ENCODE data around the gene NCK2. TPM values are rescaled to one million over a fixed set of nuclear protein-coding genes. Genes with fewer than 3 reads are reported as not detected.
A peak's percentile ranks its signal among the peaks of the same experiment; 100 is the strongest.

NCK2 gene
- total and polyA plus RNA-seq, 2 of the 13 experiments (the other 11 are each of a cell fraction or from before 2014, with no cell fraction given), result 14.8 to 23.5 TPM

DNA sequence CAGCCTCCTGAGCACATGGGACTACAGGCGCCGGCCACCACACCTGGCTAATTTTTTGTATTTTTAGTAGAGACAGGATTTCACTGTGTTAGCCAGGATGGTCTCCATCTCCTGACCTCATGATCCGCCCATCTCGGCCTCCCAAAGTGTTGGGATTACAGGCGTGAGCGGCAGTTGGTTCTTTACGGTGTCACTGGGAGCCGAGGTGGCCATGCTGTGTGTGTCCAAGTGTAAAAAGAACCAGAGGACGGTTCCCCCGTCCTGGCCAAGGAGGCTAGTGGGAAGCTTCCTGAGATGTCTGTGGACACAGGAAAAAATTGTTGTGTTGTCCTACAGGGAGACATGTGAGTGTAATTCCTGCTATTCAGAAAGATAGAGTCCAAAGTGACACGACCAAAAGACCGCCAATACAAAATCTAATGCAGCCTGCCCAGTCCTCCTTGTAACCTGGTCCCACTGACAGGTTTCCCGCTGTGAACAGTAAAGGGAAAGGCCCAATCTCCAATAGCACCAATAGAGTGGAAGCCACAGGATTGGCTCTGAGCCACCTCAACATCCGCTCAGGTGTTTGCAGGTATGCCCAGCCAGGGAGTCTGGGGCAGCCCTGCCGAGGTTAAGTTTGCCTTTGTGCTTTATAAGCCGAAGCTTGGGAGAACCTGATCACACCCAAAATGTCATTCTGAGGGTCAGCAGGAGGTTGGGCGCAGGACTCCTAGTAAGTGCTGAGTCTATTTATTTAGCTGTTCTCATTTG is 40.6 kb downstream of the NCK2 start:
- Histone ChIP-seq H3K9me3 (ENCODE audit: low read length) (no peaks in the 10 kb centered on the region), H2AFZ (ENCODE audit: low read length) (no peak overlapping the region), H3K4me2 (ENCODE audit: low read depth, low read length) (no peak overlapping the region), H3K27ac (ENCODE audit: extremely low read length, insufficient read depth, low read length) (no peak overlapping the region), H3K4me1 (ENCODE audit: insufficient read depth, low read length) (peaks cover 11% of the 10 kb centered on the region), H4K20me1 (ENCODE audit: insufficient read depth, low read length) (no peaks in the 10 kb centered on the region), H3K9ac (ENCODE audit: insufficient read depth, low read depth, low read length) (no peak overlapping the region), H3K27me3 (ENCODE audit: control insufficient read depth in 1 of 2, insufficient read depth in 2 of 2, low read length in 2 of 2) (no peaks in the 10 kb centered on the region), H3K79me2 (ENCODE audit: insufficient read depth, low read length) (peaks cover 4% of the 10 kb centered on the region), H3K4me3 (replicated peaks in 1 of 3; ENCODE audit: insufficient read depth in 1 of 3, low read depth in 2 of 3, low read length in 3 of 3) (no peak overlapping the region), H3K36me3 (replicated peaks in 1 of 2; ENCODE audit: control insufficient read depth in 1 of 2, insufficient read depth in 2 of 2, low read length in 2 of 2) (0 out of 5 replicates have a peak, but pooled peaks cover 2% of the 10 kb centered on the region in 2 experiments)
- WGBS (ENCODE audit: low lambda C conversion rate), result 96% methylated on average over 17 of the region's 17 CpGs
- intact Hi-C loops (cut with micrococcal nuclease; ENCODE audit: unreplicated experiment), result no loop called here
- POLR2A ChIA-PET, result no interaction called here
- BruUV-seq (replicated peaks), result no TSS peak
- in situ Hi-C loops (cut with HindIII; ENCODE audit: extremely low pct_ligation_motif_present, low pct_unique_long_range_greater_than_20kb), result no loop called here
- DNase-seq (ENCODE audit: low spot score) (no peak), FAIRE-seq (no peak), ATAC-seq (no peak)
- CTCF ChIA-PET (ENCODE audit: low intra/inter-chr PET ratio, low total read pairs), result no interaction called here
- TF ChIP-seq HNRNPK (IDR thresholded peaks at IDR 0.05; ENCODE audit: low read depth, low read length, poor library complexity, severe bottlenecking) (no peak), MEF2D (CRISPR knock-in tag; IDR thresholded peaks at IDR 0.05) (no peak), PHF21A (CRISPR knock-in tag; IDR thresholded peaks at IDR 0.05) (0 out of 2 replicates have a peak, but pooled peaks have one; percentile 25), ZBTB3 (CRISPR knock-in tag; IDR thresholded peaks at IDR 0.05; ENCODE audit: borderline replicate concordance, low read depth) (no peak)

DNA sequence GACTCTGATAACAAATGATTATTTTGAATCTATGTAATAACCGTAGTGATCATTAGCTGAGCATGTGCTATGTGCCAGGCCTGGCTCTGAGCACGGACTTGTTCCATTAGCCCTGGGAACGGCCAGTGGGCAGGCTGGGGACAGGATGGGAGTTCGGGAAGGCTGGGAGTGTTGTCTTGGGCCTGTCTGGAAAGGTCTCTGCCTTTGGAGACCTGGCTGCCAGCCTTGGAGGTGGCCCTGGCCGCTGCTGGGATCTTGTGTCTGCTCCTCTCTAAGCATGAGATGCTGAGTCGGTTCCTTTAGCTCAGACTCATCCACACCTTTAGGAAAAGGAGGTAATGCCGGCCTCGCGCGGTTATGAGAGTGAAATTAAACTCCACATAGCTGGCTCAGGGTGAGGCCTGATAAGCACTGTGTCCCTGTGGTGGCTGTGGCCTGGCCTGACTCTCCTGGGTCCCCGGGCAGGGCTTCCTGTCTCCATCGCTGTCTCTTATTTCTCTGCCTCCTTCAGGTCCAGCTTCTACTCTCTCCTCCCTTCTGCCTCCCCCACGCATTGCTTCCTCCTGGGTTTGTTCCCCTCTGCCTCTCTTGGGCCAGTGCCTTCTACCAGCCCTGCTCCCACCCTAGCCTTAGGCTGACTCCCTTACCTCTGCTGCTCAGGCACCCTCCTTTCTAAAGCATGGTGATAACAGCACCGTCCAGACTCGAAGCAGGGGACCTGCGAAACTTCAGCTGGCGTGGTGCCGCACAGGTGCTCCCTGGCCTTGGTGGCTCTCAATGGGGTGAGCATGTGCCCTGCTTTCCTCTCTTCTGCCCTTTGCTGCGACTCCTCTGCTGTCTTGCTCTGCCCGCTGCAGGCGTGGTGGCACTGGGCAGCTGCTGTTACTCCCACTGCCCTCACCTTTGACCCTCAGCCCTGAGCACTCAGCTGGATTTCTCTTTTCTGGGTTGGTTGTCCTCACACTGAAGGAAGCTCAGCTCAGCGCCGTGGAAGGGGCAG is 41.8 kb downstream of the NCK2 start:
- no peak overlapping the region for H2AFZ ChIP-seq (ENCODE audit: low read length)
- 92% methylated on average over 23 of the region's 23 CpGs for WGBS (ENCODE audit: low lambda C conversion rate)
- in situ Hi-C loops (cut with HindIII; ENCODE audit: extremely low pct_ligation_motif_present, low pct_unique_long_range_greater_than_20kb) (no loop called here), intact Hi-C loops (cut with micrococcal nuclease; ENCODE audit: unreplicated experiment) (no loop called here)
- POLR2A ChIA-PET, result no interaction called here
- H4K20me1 ChIP-seq (ENCODE audit: insufficient read depth, low read length), result no peaks in the 10 kb centered on the region
- DNase-seq (ENCODE audit: low spot score), result no peak
- peaks cover 2% of the 10 kb centered on the region for H3K79me2 ChIP-seq (ENCODE audit: insufficient read depth, low read length)
- H3K36me3 ChIP-seq (replicated peaks in 1 of 2; ENCODE audit: control insufficient read depth in 1 of 2, insufficient read depth in 2 of 2, low read length in 2 of 2), result 0 out of 5 replicates have a peak, but pooled peaks cover 0 to 2% of the 10 kb centered on the region in 2 experiments
- H3K27ac ChIP-seq (ENCODE audit: extremely low read length, insufficient read depth, low read length), result no peak overlapping the region
- FAIRE-seq, result no peak
- H3K4me2 ChIP-seq (ENCODE audit: low read depth, low read length), result no peak overlapping the region
- CTCF ChIA-PET (ENCODE audit: low intra/inter-chr PET ratio, low total read pairs), result no interaction called here
- H3K4me3 ChIP-seq (replicated peaks in 1 of 3; ENCODE audit: insufficient read depth in 1 of 3, low read depth in 2 of 3, low read length in 3 of 3), result no peak overlapping the region
- no TSS peak for BruUV-seq (replicated peaks)
- H3K27me3 ChIP-seq (ENCODE audit: control insufficient read depth in 1 of 2, insufficient read depth in 2 of 2, low read length in 2 of 2), result no peaks in the 10 kb centered on the region
- peak; percentile 18 for ATAC-seq
- H3K9me3 ChIP-seq (ENCODE audit: low read length), result no peaks in the 10 kb centered on the region
- H3K9ac ChIP-seq (ENCODE audit: insufficient read depth, low read depth, low read length), result no peak overlapping the region
- H3K4me1 ChIP-seq (ENCODE audit: insufficient read depth, low read length), result no peaks in the 10 kb centered on the region
- TF ChIP-seq, protein P1, sequence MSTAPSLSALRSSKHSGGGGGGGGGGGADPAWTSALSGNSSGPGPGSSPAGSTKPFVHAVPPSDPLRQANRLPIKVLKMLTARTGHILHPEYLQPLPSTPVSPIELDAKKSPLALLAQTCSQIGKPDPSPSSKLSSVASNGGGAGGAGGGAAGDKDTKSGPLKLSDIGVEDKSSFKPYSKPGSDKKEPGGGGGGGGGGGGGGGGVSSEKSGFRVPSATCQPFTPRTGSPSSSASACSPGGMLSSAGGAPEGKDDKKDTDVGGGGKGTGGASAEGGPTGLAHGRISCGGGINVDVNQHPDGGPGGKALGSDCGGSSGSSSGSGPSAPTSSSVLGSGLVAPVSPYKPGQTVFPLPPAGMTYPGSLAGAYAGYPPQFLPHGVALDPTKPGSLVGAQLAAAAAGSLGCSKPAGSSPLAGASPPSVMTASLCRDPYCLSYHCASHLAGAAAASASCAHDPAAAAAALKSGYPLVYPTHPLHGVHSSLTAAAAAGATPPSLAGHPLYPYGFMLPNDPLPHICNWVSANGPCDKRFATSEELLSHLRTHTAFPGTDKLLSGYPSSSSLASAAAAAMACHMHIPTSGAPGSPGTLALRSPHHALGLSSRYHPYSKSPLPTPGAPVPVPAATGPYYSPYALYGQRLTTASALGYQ (CRISPR knock-in tag; IDR thresholded peaks at IDR 0.05), result no peak
- TF ChIP-seq ZNF557 (CRISPR knock-in tag; IDR thresholded peaks at IDR 0.05) (no peak), ZNF451 (CRISPR knock-in tag; IDR thresholded peaks at IDR 0.05) (no peak), NONO (IDR thresholded peaks at IDR 0.05) (no peak), NONO (CRISPR knock-in tag; conservative IDR thresholded peaks at IDR 0.05) (no peak), MAFK (conservative IDR thresholded peaks at IDR 0.05 in 1 of 2, IDR thresholded peaks at IDR 0.05 in 1 of 2; ENCODE audit: low read length in 2 of 2) (0 out of 4 replicates have a peak, but pooled peaks of 1 of the 2 experiments have one; percentile 8), RARA (CRISPR knock-in tag; IDR thresholded peaks at IDR 0.05) (no peak)
- TF ChIP-seq, protein P2, sequence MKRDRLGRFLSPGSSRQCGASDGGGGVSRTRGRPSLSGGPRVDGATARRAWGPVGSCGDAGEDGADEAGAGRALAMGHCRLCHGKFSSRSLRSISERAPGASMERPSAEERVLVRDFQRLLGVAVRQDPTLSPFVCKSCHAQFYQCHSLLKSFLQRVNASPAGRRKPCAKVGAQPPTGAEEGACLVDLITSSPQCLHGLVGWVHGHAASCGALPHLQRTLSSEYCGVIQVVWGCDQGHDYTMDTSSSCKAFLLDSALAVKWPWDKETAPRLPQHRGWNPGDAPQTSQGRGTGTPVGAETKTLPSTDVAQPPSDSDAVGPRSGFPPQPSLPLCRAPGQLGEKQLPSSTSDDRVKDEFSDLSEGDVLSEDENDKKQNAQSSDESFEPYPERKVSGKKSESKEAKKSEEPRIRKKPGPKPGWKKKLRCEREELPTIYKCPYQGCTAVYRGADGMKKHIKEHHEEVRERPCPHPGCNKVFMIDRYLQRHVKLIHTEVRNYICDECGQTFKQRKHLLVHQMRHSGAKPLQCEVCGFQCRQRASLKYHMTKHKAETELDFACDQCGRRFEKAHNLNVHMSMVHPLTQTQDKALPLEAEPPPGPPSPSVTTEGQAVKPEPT (CRISPR knock-in tag; IDR thresholded peaks at IDR 0.05; ENCODE audit: low read depth), result no peak

Data from HepG2 (cell line).